ENCODE measurements around the gene GGNBP2.
"Not testable (repeated sequence)": the region's sequence is repeated elsewhere in the genome, so short reads cannot be mapped to it uniquely, and the experiment has no call there.

Gene GGNBP2

GRCh38 chr17:36597866-36598777 is 53.4 kb downstream of the GGNBP2 start:
- no peak overlapping the region for H3K4me3 ChIP-seq (ENCODE audit: low read length)
- no peak for TF ChIP-seq ZNF274 (IDR thresholded peaks at IDR 0.05; ENCODE audit: low read depth, low read length)

- H3K4me3 ChIP-seq (ENCODE audit: low read length), result no peak overlapping the region
- TF ChIP-seq ZNF274 (IDR thresholded peaks at IDR 0.05; ENCODE audit: low read depth, low read length), result no peak
These were observed 54.3 kb downstream of the GGNBP2 start for GRCh38 chr17:36598951-36599401.

- no peak overlapping the region for H3K4me3 ChIP-seq (ENCODE audit: low read length)
- no peak for TF ChIP-seq ZNF274 (IDR thresholded peaks at IDR 0.05; ENCODE audit: low read depth, low read length)
These were observed 55.0 kb downstream of the GGNBP2 start for GRCh38 chr17:36599546-36600250.

- no peak for TF ChIP-seq ZNF274 (IDR thresholded peaks at IDR 0.05; ENCODE audit: low read depth, low read length)
- peak overlapping the region; percentile 84; the same call in 1 of the 2 replicates for H3K4me3 ChIP-seq (ENCODE audit: low read length)
These were observed 55.7 kb downstream of the GGNBP2 start for GRCh38 chr17:36600465-36600864.

- no peak for TF ChIP-seq ZNF274 (IDR thresholded peaks at IDR 0.05; ENCODE audit: low read depth, low read length)
- peak overlapping the region; percentile 84; the same call in 1 of the 2 replicates for H3K4me3 ChIP-seq (ENCODE audit: low read length)
These were observed 56.2 kb downstream of the GGNBP2 start for GRCh38 chr17:36600936-36601302.

GRCh38 chr17:36601303-36602029 is 56.7 kb downstream of the GGNBP2 start, which contains the start of gene MRM1:
Gene MRM1 (plus strand): TSS chr17:36601583. CDS start chr17:36601811, 228 bp downstream.
- TF ChIP-seq ZNF274 (IDR thresholded peaks at IDR 0.05; ENCODE audit: low read depth, low read length), result no peak
- peak within 1 kb of the TSS; percentile 84 for H3K4me3 ChIP-seq (ENCODE audit: low read length)

- H3K4me3 ChIP-seq (ENCODE audit: low read length), result peak overlapping the region; percentile 84
- TF ChIP-seq ZNF274 (IDR thresholded peaks at IDR 0.05; ENCODE audit: low read depth, low read length), result no peak
These were observed 57.5 kb downstream of the GGNBP2 start for GRCh38 chr17:36602030-36602748.

GRCh38 chr17:36602924-36603384 is 58.2 kb downstream of the GGNBP2 start:
- H3K4me3 ChIP-seq (ENCODE audit: low read length), result peak overlapping the region; percentile 84
- TF ChIP-seq ZNF274 (IDR thresholded peaks at IDR 0.05; ENCODE audit: low read depth, low read length), result no peak

- H3K4me3 ChIP-seq (ENCODE audit: low read length), result not testable (repeated sequence)
These were observed 60.3 kb downstream of the GGNBP2 start for GRCh38 chr17:36605028-36605427.

GRCh38 chr17:36608280-36608679 is 63.6 kb downstream of the GGNBP2 start:
- no peak overlapping the region for H3K4me3 ChIP-seq (ENCODE audit: low read length)
- no peak for TF ChIP-seq ZNF274 (IDR thresholded peaks at IDR 0.05; ENCODE audit: low read depth, low read length)

- no peak overlapping the region for H3K4me3 ChIP-seq (ENCODE audit: low read length)
- TF ChIP-seq ZNF274 (IDR thresholded peaks at IDR 0.05; ENCODE audit: low read depth, low read length), result no peak
These were observed 64.2 kb downstream of the GGNBP2 start for GRCh38 chr17:36608794-36609497.

GRCh38 chr17:36609498-36609862 is 64.8 kb downstream of the GGNBP2 start:
- TF ChIP-seq ZNF274 (IDR thresholded peaks at IDR 0.05; ENCODE audit: low read depth, low read length), result no peak
- H3K4me3 ChIP-seq (ENCODE audit: low read length), result no peak overlapping the region

- TF ChIP-seq ZNF274 (IDR thresholded peaks at IDR 0.05; ENCODE audit: low read depth, low read length), result no peak
These were observed 65.8 kb downstream of the GGNBP2 start for GRCh38 chr17:36610474-36610873.

More at GRCh38 chr17:36610474-36610873, 65.8 kb downstream of the GGNBP2 start:
- H3K4me3 ChIP-seq (ENCODE audit: low read length), result no peak overlapping the region

All from GM08714 (cell line).